GM12874 (cell line): ENCODE measurements around the gene CERS6.

Experiments
- TF ChIP-seq, protein P1 (sequence below): IDR thresholded peaks from 2 replicates; pipeline ENCODE4 v1.5.1; 2011; ENCODE audit warnings: low read depth, mild to moderate bottlenecking, control low read depth, low read length, moderate library complexity; ENCODE audit not compliant: insufficient read depth

CERS6 gene

DNA sequence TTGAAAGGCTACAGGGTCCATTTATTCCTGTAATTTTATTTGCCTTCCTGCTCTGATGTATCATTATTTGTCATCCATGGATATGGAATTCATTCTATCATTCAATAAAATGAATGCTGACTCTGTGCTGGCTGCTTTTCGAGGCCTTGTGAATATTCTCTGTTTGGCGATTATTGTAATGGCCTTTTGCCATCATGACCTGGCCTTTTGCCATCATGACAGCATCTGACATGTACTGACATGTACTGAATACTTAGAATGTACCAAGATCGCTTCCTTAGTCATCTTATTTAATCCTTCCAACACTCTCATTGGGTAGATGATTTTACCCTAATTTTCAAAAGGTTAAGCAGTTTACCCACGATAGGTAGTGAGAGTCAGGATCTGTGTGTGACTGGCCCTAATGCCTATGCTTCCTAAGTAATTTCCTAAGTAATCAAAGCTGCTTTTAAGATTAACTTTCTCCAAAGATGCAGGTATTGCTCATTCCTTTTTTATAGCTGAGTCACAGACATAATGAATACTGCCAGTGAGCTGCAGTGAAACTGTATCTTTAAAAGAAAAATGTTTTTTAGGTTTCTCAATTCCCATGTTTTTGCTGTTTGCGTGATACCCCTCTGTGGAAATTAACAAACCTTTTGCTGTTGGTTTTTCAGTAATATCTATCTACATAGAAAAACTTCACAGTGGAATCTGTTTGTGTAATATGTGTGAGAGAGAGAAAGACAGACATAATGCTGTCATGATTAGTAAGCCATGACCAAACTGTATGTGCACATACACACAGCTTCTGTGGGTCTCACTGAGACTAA lies 127.8 kb downstream of the CERS6 start:
- TF ChIP-seq, protein P1, sequence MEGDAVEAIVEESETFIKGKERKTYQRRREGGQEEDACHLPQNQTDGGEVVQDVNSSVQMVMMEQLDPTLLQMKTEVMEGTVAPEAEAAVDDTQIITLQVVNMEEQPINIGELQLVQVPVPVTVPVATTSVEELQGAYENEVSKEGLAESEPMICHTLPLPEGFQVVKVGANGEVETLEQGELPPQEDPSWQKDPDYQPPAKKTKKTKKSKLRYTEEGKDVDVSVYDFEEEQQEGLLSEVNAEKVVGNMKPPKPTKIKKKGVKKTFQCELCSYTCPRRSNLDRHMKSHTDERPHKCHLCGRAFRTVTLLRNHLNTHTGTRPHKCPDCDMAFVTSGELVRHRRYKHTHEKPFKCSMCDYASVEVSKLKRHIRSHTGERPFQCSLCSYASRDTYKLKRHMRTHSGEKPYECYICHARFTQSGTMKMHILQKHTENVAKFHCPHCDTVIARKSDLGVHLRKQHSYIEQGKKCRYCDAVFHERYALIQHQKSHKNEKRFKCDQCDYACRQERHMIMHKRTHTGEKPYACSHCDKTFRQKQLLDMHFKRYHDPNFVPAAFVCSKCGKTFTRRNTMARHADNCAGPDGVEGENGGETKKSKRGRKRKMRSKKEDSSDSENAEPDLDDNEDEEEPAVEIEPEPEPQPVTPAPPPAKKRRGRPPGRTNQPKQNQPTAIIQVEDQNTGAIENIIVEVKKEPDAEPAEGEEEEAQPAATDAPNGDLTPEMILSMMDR: no peak

DNA sequence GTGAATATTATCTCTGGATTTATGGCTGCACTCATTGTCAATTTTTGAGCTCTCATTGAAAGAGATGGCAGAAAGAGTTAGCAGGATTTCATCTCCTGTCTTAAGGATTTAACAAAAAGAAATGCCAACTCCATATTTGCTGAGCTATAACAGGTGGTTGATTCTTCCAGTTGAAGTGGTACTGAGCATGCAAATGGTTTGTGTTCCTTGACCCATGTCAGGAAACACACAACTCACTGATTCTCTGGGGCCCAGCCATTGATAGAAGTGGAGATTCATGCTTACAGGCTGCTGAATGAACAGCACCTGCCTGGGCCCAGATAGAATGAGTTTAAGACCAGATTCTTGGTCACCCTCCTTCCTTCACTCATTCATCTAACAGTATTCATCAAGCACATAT lies 128.8 kb downstream of the CERS6 start:
- TF ChIP-seq, protein P1: no peak

- TF ChIP-seq, protein P1: no peak
Observed at GRCh38 chr2:168585700-168586099, 129.6 kb downstream of the CERS6 start.

GRCh38 chr2:168587307-168587706 lies 131.2 kb downstream of the CERS6 start:
- TF ChIP-seq, protein P1: no peak

DNA sequence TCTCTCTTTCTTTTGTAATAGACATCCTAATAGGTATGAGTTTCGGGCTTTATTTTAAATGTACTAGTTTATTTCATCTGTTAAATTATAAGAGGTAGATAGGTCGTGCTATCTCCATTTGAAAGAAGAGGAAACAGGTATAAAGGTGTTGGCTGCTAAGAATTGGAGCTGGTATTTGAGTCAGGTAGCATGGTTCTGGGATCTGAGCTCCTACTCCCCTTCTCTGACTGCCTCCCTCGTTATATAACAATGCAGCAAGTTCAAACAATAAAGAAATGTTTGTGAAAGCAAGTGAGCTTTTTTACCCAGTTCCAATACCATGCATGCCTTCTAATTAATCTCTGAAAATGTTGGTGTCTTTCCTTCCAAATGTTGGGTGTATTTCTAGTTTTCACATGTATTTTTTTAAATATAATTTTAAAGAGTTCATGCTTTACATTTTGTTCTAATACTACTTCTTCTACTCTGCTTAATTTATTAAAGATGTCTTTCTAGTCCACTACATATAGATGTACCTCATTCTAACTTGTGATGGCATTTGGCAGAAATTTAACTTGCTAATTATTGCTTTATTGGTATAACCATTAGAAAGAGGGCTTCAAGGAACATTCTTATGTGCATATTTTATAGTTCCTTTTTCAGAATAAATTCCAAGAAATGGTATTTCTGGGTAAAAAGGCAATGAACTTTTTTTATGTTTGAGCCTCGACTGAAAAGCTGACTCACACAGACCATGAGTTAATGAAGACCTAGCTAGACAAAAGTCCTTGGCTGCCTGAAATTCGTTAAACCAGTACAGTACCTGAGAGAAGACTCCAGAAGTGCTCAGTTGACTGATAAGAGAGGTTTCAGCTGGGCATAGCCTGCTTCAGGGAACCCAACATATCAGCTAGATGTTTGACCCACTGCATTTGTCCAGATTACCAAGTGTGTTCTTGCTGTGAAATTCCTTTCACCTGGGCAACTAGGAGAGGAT lies 133.5 kb downstream of the CERS6 start:
- TF ChIP-seq, protein P1: no peak

GRCh38 chr2:168592181-168592831 lies 136.2 kb downstream of the CERS6 start:
- TF ChIP-seq, protein P1: no peak

- TF ChIP-seq, protein P1: no peak
Observed at GRCh38 chr2:168593713-168594112, 137.6 kb downstream of the CERS6 start.
